ENCODE results near the gene FABP1. TPM values are rescaled to one million over a fixed set of nuclear protein-coding genes. Genes with fewer than 3 reads are reported as not detected.

Gene FABP1
- total and polyA plus RNA-seq, 2 of the 8 experiments (the other 6 are each of a cell fraction or from before 2014, with no cell fraction given): 0.09 TPM; not detected in 1

DNA sequence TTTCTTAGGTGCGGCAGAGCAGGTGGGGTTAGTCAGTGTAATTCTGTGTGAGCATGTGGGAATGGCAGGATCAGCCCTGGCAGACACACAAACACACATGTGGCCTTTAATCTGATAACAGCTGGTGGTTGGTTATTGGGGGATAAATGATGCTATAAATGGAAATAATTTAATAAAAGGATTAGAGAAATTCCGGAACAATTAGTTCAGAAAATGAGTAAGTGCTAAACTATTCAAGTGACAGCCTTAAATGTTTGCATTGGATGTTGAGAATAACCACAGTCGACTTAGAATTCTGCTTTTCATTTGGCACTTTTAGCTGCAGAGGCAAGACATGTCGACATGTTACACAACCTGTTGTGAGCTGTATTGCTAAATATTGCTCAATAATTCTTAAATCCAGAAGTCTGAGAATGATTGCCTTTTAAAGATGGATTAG lies 53.0 kb downstream of the FABP1 start:
- Histone ChIP-seq H2BK20ac (ENCODE audit: low read length) (no peak overlapping the region), H4K91ac (replicated peaks; ENCODE audit: insufficient read length, low read length) (no peak overlapping the region), H3K4me3 (ENCODE audit: extremely low read depth in 1 of 4, insufficient read depth in 2 of 4, low read depth in 3 of 4, low read length in 4 of 4) (no peak overlapping the region), H3K18ac (ENCODE audit: extremely low read depth, low read length) (no peak overlapping the region), H3K9ac (replicated peaks in 1 of 4; ENCODE audit: extremely low read depth in 1 of 4, low read depth in 3 of 4, low read length in 3 of 4) (no peak overlapping the region), H3K36me3 (ENCODE audit: control insufficient read depth in 2 of 4, insufficient read depth in 4 of 4, low read length in 3 of 4) (no peaks in the 10 kb centered on the region), H2BK120ac (replicated peaks; ENCODE audit: low read depth, low read length) (no peak overlapping the region), H4K5ac (ENCODE audit: insufficient read length, low read depth, low read length) (no peak overlapping the region), H3K14ac (ENCODE audit: insufficient read length) (no peak overlapping the region), H3K4ac (replicated peaks; ENCODE audit: insufficient read length, low read depth, low read length) (no peak overlapping the region), H3K79me1 (ENCODE audit: low read depth, low read length) (no peaks in the 10 kb centered on the region), H3K4me2 (ENCODE audit: insufficient read depth in 1 of 2, low read depth in 2 of 2, low read length in 2 of 2) (no peak overlapping the region), H3K23me2 (ENCODE audit: low read depth, low read length) (no peaks in the 10 kb centered on the region), H4K8ac (ENCODE audit: extremely low read depth, insufficient read depth, low read length) (no peak overlapping the region), H2BK5ac (ENCODE audit: low read depth, low read length) (no peak overlapping the region), H3K56ac (replicated peaks; ENCODE audit: insufficient read length, low read depth, low read length) (no peak overlapping the region), H3K9me3 (ENCODE audit: insufficient read depth in 2 of 2, low read depth in 1 of 2, low read length in 1 of 2) (peaks cover 0 to 4% of the 10 kb centered on the region in 2 experiments; a peak in 1 of 4 replicates), H4K20me1 (replicated peaks in 1 of 2; ENCODE audit: control insufficient read depth in 1 of 2, insufficient read depth in 2 of 2, low read length in 2 of 2) (no peaks in the 10 kb centered on the region), H2BK12ac (ENCODE audit: low read depth, low read length) (no peak overlapping the region), H2AFZ (ENCODE audit: low read length) (no peak overlapping the region), H3K4me1 (replicated peaks in 1 of 4; ENCODE audit: control insufficient read depth in 3 of 4, insufficient read depth in 4 of 4, low read length in 3 of 4) (0 out of 7 replicates have a peak, but pooled peaks cover 0 to 2% (median 0%) of the 10 kb centered on the region in 4 experiments), H3K27ac (ENCODE audit: low read depth, low read length) (no peak overlapping the region), H3K79me2 (ENCODE audit: control insufficient read depth in 1 of 2, insufficient read depth in 2 of 2, low read length in 2 of 2) (no peaks in the 10 kb centered on the region), H3K27me3 (replicated peaks in 1 of 4; ENCODE audit: control insufficient read depth in 3 of 4, extremely low read depth in 1 of 4, insufficient read depth in 3 of 4, low read length in 3 of 4) (no peaks in the 10 kb centered on the region), H2AK5ac (ENCODE audit: low read depth, low read length) (no peak overlapping the region), H2BK15ac (ENCODE audit: low read length) (no peak overlapping the region), H3K23ac (ENCODE audit: insufficient read length) (no peak overlapping the region)
- 91% methylated on average over 4 of the region's 4 CpGs; no CpG with 5 or more reads in 1 of the 2 experiments for WGBS, 2 experiments (ENCODE audit: extremely low coverage in 1 of 2, insufficient coverage in 1 of 2, insufficient read length in 1 of 2, insufficient replicate concordance in 2 of 2, low coverage in 1 of 2, low lambda C conversion rate in 2 of 2, missing lambda C conversion rate in 1 of 2)
- TF ChIP-seq, protein P1, sequence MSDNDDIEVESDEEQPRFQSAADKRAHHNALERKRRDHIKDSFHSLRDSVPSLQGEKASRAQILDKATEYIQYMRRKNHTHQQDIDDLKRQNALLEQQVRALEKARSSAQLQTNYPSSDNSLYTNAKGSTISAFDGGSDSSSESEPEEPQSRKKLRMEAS (IDR thresholded peaks at IDR 0.05): no peak
- TF ChIP-seq SRF (IDR thresholded peaks at IDR 0.05; ENCODE audit: low read depth, low read length) (no peak), ATF2 (IDR thresholded peaks at IDR 0.05; ENCODE audit: low read length) (no peak), TCF12 (IDR thresholded peaks at IDR 0.05; ENCODE audit: low read depth, low read length) (no peak), SIRT6 (IDR thresholded peaks at IDR 0.05; ENCODE audit: low read length) (no peak)
- FAIRE-seq (no peak), DNase-seq (ENCODE audit: low read depth in 1 of 2, low spot score in 2 of 2) (no peak)
- POLR2A ChIA-PET (ENCODE audit: partially characterized antibody): interaction anchor here (1.4 kb wide), 1 partner anchor 14 kb away, joined by 3 read pairs; no protein-coding TSS in a partner anchor
- CTCF ChIA-PET (ENCODE audit: partially characterized antibody): interaction anchor here (1.4 to 5.7 kb wide), 2 partner anchors 14 to 85 kb away, joined by 5 to 50 read pairs; no protein-coding TSS in a partner anchor

Data from H1 (cell line).